ENCODE measurements around the gene ARHGAP10.

DNA sequence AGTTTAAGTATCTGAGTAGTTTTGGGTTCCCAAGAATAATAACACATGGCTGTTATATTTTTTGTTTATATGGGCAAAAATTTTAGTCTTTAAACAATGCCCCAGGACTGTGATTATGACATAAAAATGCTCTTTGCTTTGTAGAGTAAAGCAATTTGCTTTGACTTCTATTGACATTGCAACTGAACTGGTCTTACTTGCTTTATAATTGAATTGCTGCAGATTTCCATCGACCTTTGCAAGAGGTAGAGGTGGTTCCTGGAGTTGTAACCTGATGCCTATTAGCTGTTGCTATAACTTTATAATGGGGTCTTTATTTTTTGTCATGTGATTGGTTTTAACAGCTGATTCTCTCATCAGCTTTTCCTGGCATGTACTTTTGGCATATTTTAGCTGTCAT is 302.9 kb downstream of the ARHGAP10 start:
- TF ChIP-seq, protein P1, sequence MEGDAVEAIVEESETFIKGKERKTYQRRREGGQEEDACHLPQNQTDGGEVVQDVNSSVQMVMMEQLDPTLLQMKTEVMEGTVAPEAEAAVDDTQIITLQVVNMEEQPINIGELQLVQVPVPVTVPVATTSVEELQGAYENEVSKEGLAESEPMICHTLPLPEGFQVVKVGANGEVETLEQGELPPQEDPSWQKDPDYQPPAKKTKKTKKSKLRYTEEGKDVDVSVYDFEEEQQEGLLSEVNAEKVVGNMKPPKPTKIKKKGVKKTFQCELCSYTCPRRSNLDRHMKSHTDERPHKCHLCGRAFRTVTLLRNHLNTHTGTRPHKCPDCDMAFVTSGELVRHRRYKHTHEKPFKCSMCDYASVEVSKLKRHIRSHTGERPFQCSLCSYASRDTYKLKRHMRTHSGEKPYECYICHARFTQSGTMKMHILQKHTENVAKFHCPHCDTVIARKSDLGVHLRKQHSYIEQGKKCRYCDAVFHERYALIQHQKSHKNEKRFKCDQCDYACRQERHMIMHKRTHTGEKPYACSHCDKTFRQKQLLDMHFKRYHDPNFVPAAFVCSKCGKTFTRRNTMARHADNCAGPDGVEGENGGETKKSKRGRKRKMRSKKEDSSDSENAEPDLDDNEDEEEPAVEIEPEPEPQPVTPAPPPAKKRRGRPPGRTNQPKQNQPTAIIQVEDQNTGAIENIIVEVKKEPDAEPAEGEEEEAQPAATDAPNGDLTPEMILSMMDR (IDR thresholded peaks at IDR 0.05), result no peak
- TF ChIP-seq EZH2 (IDR thresholded peaks at IDR 0.05; ENCODE audit: borderline replicate concordance, insufficient read depth, low read depth, low read length, poor library complexity, severe bottlenecking), result no peak

Data from B cell (primary cell).